ENCODE results near the gene YIPF5.

DNA sequence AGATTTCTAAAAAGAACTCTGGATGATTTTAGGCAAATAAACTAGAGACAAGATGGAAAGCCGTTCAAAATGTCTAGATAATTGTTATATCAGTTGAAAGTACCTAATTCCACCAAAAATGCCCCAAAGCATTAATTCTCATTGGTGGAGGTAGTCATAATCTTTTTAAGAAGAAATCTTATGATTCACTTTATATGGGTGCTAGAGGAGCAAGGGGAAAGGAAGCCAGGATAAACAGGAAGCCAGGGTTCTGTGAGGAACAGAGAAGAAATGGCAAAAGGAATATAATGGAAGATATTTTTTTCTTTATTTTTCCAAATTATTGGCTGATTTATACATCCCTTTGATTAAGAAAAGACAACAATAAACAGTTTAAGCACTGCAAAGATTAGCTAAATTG, 7.8 kb downstream of the YIPF5 start:
- TF ChIP-seq, protein P1, sequence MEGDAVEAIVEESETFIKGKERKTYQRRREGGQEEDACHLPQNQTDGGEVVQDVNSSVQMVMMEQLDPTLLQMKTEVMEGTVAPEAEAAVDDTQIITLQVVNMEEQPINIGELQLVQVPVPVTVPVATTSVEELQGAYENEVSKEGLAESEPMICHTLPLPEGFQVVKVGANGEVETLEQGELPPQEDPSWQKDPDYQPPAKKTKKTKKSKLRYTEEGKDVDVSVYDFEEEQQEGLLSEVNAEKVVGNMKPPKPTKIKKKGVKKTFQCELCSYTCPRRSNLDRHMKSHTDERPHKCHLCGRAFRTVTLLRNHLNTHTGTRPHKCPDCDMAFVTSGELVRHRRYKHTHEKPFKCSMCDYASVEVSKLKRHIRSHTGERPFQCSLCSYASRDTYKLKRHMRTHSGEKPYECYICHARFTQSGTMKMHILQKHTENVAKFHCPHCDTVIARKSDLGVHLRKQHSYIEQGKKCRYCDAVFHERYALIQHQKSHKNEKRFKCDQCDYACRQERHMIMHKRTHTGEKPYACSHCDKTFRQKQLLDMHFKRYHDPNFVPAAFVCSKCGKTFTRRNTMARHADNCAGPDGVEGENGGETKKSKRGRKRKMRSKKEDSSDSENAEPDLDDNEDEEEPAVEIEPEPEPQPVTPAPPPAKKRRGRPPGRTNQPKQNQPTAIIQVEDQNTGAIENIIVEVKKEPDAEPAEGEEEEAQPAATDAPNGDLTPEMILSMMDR (IDR thresholded peaks at IDR 0.05), result no peak
- TF ChIP-seq POLR2A (IDR thresholded peaks at IDR 0.05), result no peak

All from ovary (tissue), 3 donors.